ENCODE results near the gene PRKAG2. TPM values are rescaled to one million over a fixed set of nuclear protein-coding genes. Genes with fewer than 3 reads are reported as not detected.
A peak's percentile ranks its signal among the peaks of the same experiment; 100 is the strongest.

Gene PRKAG2
- total RNA-seq, 2 experiments from 2014 or later, result 23.5 to 25.6 TPM

GRCh38 chr7:151648429-151648828 is 228.5 kb downstream of the PRKAG2 start:
- no peak for DNase-seq
- no peaks in the 10 kb centered on the region for H3K9me3 Mint-ChIP-seq
- H3K27ac Mint-ChIP-seq, result no peak overlapping the region
- H3K27me3 Mint-ChIP-seq, result no peaks in the 10 kb centered on the region
- intact Hi-C loops (cut with micrococcal nuclease), result no loop called here
- CTCF ChIA-PET, result interaction anchor here (0.9 kb wide), 1 partner anchor 15 kb away, joined by 3 read pairs; no protein-coding TSS in a partner anchor
- H3K4me1 Mint-ChIP-seq (ENCODE audit: low read depth), result peaks cover 2% of the 10 kb centered on the region
- no peaks in the 10 kb centered on the region for H3K36me3 Mint-ChIP-seq
- H3K4me3 Mint-ChIP-seq, result no peak overlapping the region
- POLR2A ChIA-PET, result no interaction called here

GRCh38 chr7:151647874-151648273 is 229.0 kb downstream of the PRKAG2 start:
- Mint-ChIP-seq H3K4me1 (ENCODE audit: low read depth) (peaks cover 2% of the 10 kb centered on the region), H3K9me3 (no peaks in the 10 kb centered on the region), H3K27me3 (no peaks in the 10 kb centered on the region), H3K27ac (no peak overlapping the region), H3K4me3 (no peak overlapping the region), H3K36me3 (no peaks in the 10 kb centered on the region)
- ChIA-PET CTCF (interaction anchor here (0.9 to 1.4 kb wide), 2 partner anchors 14 to 16 kb away, joined by 3 read pairs; no protein-coding TSS in a partner anchor), POLR2A (no interaction called here)
- intact Hi-C loops (cut with micrococcal nuclease), result no loop called here
- DNase-seq, result no peak

GRCh38 chr7:151647006-151647405 is 229.9 kb downstream of the PRKAG2 start:
- DNase-seq, result no peak
- ChIA-PET CTCF (interaction anchor here (1.4 kb wide), 1 partner anchor 15 kb away, joined by 3 read pairs; no protein-coding TSS in a partner anchor), POLR2A (no interaction called here)
- Mint-ChIP-seq H3K4me1 (ENCODE audit: low read depth) (peaks cover 2% of the 10 kb centered on the region), H3K27ac (no peak overlapping the region), H3K9me3 (no peaks in the 10 kb centered on the region), H3K27me3 (no peaks in the 10 kb centered on the region), H3K4me3 (no peak overlapping the region), H3K36me3 (no peaks in the 10 kb centered on the region)
- intact Hi-C loops (cut with micrococcal nuclease), result no loop called here

GRCh38 chr7:151645311-151645710 is 231.6 kb downstream of the PRKAG2 start:
- Mint-ChIP-seq H3K9me3 (no peaks in the 10 kb centered on the region), H3K4me3 (no peak overlapping the region), H3K36me3 (no peaks in the 10 kb centered on the region), H3K27ac (no peak overlapping the region), H3K4me1 (ENCODE audit: low read depth) (peaks cover 2% of the 10 kb centered on the region), H3K27me3 (no peaks in the 10 kb centered on the region)
- intact Hi-C loops (cut with micrococcal nuclease), result no loop called here
- DNase-seq, result no peak
- ChIA-PET POLR2A (no interaction called here), CTCF (interaction anchor here (0.7 kb wide), 1 partner anchor 14 kb away, joined by 3 read pairs; no protein-coding TSS in a partner anchor)

- H3K4me3 Mint-ChIP-seq, result no peak overlapping the region
- CTCF ChIA-PET, result no interaction called here
These were observed 232.4 kb downstream of the PRKAG2 start for GRCh38 chr7:151644554-151644953.

GRCh38 chr7:151642746-151643145 is 234.2 kb downstream of the PRKAG2 start:
- ChIA-PET CTCF (no interaction called here), POLR2A (no interaction called here)
- no peaks in the 10 kb centered on the region for H3K27me3 Mint-ChIP-seq
- intact Hi-C loops (cut with micrococcal nuclease), result no loop called here
- no peak for DNase-seq
- no peaks in the 10 kb centered on the region for H3K9me3 Mint-ChIP-seq
- no peaks in the 10 kb centered on the region for H3K36me3 Mint-ChIP-seq
- H3K27ac Mint-ChIP-seq, result no peak overlapping the region
- H3K4me1 Mint-ChIP-seq (ENCODE audit: low read depth), result peaks cover 2% of the 10 kb centered on the region
- H3K4me3 Mint-ChIP-seq, result no peak overlapping the region

More at GRCh38 chr7:151644554-151644953, 232.4 kb downstream of the PRKAG2 start:
- no peak for DNase-seq
- H3K27ac Mint-ChIP-seq, result no peak overlapping the region
- intact Hi-C loops (cut with micrococcal nuclease), result no loop called here
- H3K36me3 Mint-ChIP-seq, result no peaks in the 10 kb centered on the region
- no peaks in the 10 kb centered on the region for H3K27me3 Mint-ChIP-seq
- peaks cover 2% of the 10 kb centered on the region for H3K4me1 Mint-ChIP-seq (ENCODE audit: low read depth)
- H3K9me3 Mint-ChIP-seq, result no peaks in the 10 kb centered on the region
- POLR2A ChIA-PET, result no interaction called here

GRCh38 chr7:151641587-151641986 is 235.3 kb downstream of the PRKAG2 start:
- Mint-ChIP-seq H3K4me1 (ENCODE audit: low read depth) (peaks cover 2% of the 10 kb centered on the region), H3K27ac (no peak overlapping the region)
- CTCF ChIA-PET, result no interaction called here

GRCh38 chr7:151637781-151638261 is 239.1 kb downstream of the PRKAG2 start:
- no peaks in the 10 kb centered on the region for H3K27me3 Mint-ChIP-seq
- intact Hi-C loops (cut with micrococcal nuclease), result no loop called here
- H3K27ac Mint-ChIP-seq, result no peak overlapping the region
- no peak overlapping the region for H3K4me3 Mint-ChIP-seq
- peaks cover 5% of the 10 kb centered on the region for H3K9me3 Mint-ChIP-seq
- H3K36me3 Mint-ChIP-seq, result peaks cover 2% of the 10 kb centered on the region
- DNase-seq, result no peak
- POLR2A ChIA-PET, result no interaction called here
- peaks cover 4% of the 10 kb centered on the region for H3K4me1 Mint-ChIP-seq (ENCODE audit: low read depth)
- CTCF ChIA-PET, result no interaction called here

More at GRCh38 chr7:151641587-151641986, 235.3 kb downstream of the PRKAG2 start:
- intact Hi-C loops (cut with micrococcal nuclease), result no loop called here
- H3K36me3 Mint-ChIP-seq, result no peaks in the 10 kb centered on the region
- POLR2A ChIA-PET, result no interaction called here
- no peaks in the 10 kb centered on the region for H3K27me3 Mint-ChIP-seq
- no peak overlapping the region for H3K4me3 Mint-ChIP-seq
- no peak for DNase-seq
- H3K9me3 Mint-ChIP-seq, result no peaks in the 10 kb centered on the region

- no peak for DNase-seq
- no peaks in the 10 kb centered on the region for H3K27me3 Mint-ChIP-seq
- no peak overlapping the region for H3K4me3 Mint-ChIP-seq
- ChIA-PET POLR2A (no interaction called here), CTCF (interaction anchor here (0.7 to 5.5 kb wide), 2 partner anchors 77 to 124 kb away, joined by 3 to 62 read pairs; no protein-coding TSS in a partner anchor)
- H3K9me3 Mint-ChIP-seq, result peaks cover 5% of the 10 kb centered on the region
- no peak overlapping the region for H3K27ac Mint-ChIP-seq
- H3K36me3 Mint-ChIP-seq, result peaks cover 4% of the 10 kb centered on the region
- H3K4me1 Mint-ChIP-seq (ENCODE audit: low read depth), result peaks cover 21% of the 10 kb centered on the region
- intact Hi-C loops (cut with micrococcal nuclease), result loop anchor here (5.0 kb wide), 1 partner anchor 282 kb away; no protein-coding TSS in a partner anchor
These were observed 242.3 kb downstream of the PRKAG2 start for GRCh38 chr7:151634643-151635042.

- no peak for DNase-seq
- peak overlapping the region; percentile 95 for H3K4me3 Mint-ChIP-seq
- H3K27me3 Mint-ChIP-seq, result no peaks in the 10 kb centered on the region
- intact Hi-C loops (cut with micrococcal nuclease), result loop anchor here (1.0 to 5.0 kb wide), 5 partner anchors 114 to 401 kb away; partner anchors contain the start of gene CHPF2
- CTCF ChIA-PET, result interaction anchor here (0.6 to 5.5 kb wide), 11 partner anchors 10 to 184 kb away, joined by 3 to 62 read pairs (median 4); partner anchors contain the start of gene RHEB
- POLR2A ChIA-PET, result interaction anchor here (0.8 to 3.3 kb wide), 6 partner anchors 112 to 244 kb away, joined by 3 to 25 read pairs (median 4); partner anchors contain the start of genes PRKAG2 and RHEB
- H3K4me1 Mint-ChIP-seq (ENCODE audit: low read depth), result peaks cover 21% of the 10 kb centered on the region
- peaks cover 5% of the 10 kb centered on the region for H3K9me3 Mint-ChIP-seq
- peak overlapping the region; percentile 99 for H3K27ac Mint-ChIP-seq
- H3K36me3 Mint-ChIP-seq, result peaks cover 4% of the 10 kb centered on the region
These were observed 243.5 kb downstream of the PRKAG2 start for GRCh38 chr7:151633516-151633812.

GRCh38 chr7:151632750-151633515 is 244.0 kb downstream of the PRKAG2 start:
- POLR2A ChIA-PET, result interaction anchor here (0.8 to 3.3 kb wide), 10 partner anchors 9 to 244 kb away, joined by 3 to 25 read pairs (median 4); partner anchors contain the start of genes PRKAG2 and RHEB
- no peaks in the 10 kb centered on the region for H3K27me3 Mint-ChIP-seq
- intact Hi-C loops (cut with micrococcal nuclease), result loop anchor here (1.0 to 5.0 kb wide), 7 partner anchors 114 to 400 kb away; partner anchors contain the start of gene CHPF2
- H3K36me3 Mint-ChIP-seq, result peaks cover 4% of the 10 kb centered on the region
- CTCF ChIA-PET, result interaction anchor here (0.6 to 5.5 kb wide), 21 partner anchors 9 to 265 kb away, joined by 3 to 62 read pairs (median 4); partner anchors contain the start of gene RHEB
- peaks cover 21% of the 10 kb centered on the region for H3K4me1 Mint-ChIP-seq (ENCODE audit: low read depth)
- H3K27ac Mint-ChIP-seq, result peak overlapping the region; percentile 99
- peak; percentile 72 for DNase-seq
- H3K4me3 Mint-ChIP-seq, result peak overlapping the region; percentile 95
- H3K9me3 Mint-ChIP-seq, result peaks cover 5% of the 10 kb centered on the region

Measured in activated CD4-positive, alpha-beta memory T cell treated with anti-CD3 and anti-CD28 coated beads for 36 hours (primary cell).